ENCODE measurements around the gene ROMO1.

DNA sequence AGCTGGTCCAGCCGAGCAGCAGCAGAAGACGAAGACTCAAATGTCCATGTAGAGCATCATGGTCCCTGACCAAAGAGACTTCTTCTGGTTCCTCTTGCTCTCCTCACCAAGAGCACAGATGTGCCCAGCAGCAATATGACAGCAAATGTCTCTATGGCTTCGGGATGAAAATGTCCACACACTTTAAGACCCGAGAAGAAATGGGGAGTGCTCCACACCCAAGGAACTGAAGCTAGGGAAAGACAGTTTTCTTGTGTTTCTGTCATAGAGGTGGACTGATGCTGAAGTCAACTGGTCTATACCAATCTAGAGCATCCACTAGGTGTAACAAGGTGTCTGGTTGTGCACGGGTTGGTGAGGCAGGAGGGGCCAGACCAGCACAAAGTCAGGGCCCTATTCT lies 30.0 kb upstream of the ROMO1 start:
- TF ChIP-seq, protein P1, sequence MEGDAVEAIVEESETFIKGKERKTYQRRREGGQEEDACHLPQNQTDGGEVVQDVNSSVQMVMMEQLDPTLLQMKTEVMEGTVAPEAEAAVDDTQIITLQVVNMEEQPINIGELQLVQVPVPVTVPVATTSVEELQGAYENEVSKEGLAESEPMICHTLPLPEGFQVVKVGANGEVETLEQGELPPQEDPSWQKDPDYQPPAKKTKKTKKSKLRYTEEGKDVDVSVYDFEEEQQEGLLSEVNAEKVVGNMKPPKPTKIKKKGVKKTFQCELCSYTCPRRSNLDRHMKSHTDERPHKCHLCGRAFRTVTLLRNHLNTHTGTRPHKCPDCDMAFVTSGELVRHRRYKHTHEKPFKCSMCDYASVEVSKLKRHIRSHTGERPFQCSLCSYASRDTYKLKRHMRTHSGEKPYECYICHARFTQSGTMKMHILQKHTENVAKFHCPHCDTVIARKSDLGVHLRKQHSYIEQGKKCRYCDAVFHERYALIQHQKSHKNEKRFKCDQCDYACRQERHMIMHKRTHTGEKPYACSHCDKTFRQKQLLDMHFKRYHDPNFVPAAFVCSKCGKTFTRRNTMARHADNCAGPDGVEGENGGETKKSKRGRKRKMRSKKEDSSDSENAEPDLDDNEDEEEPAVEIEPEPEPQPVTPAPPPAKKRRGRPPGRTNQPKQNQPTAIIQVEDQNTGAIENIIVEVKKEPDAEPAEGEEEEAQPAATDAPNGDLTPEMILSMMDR (IDR thresholded peaks at IDR 0.05; ENCODE audit: poor library complexity), result no peak
- no peak for TF ChIP-seq EZH2 (IDR thresholded peaks at IDR 0.05; ENCODE audit: borderline replicate concordance)
